Measurements from ENCODE around the gene PRUNE2. TPM values are rescaled to one million over a fixed set of nuclear protein-coding genes. Genes with fewer than 3 reads are reported as not detected.

The PRUNE2 gene
- total RNA-seq, 4 donors from 2014 or later = 3.7 to 7.8 (median 4.9) TPM

DNA sequence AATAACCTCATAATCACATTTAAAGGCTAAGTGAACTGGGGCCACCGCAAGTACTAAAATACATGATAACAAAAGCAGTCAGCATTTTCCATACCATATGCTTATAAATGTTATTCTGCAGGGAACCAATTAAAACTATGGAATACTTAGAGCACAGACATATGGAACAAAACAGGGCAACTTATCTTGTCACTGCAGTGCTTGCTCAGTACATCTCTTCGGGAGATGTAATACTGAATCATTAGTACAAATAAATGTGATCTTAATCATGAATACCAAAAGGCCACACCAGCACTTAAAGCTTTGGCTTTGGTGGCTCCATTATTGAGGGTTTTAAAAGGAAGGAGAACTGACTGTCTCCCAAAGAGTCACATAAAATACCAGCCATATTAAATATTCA is 32.1 kb downstream of the PRUNE2 start:
- WGBS, 2 donors = 81 to 84% methylated on average over 2 of the region's 2 CpGs
- DNase-seq = no peak
- no peaks in the 10 kb centered on the region for H3K27me3 ChIP-seq
- TF ChIP-seq, protein P1, sequence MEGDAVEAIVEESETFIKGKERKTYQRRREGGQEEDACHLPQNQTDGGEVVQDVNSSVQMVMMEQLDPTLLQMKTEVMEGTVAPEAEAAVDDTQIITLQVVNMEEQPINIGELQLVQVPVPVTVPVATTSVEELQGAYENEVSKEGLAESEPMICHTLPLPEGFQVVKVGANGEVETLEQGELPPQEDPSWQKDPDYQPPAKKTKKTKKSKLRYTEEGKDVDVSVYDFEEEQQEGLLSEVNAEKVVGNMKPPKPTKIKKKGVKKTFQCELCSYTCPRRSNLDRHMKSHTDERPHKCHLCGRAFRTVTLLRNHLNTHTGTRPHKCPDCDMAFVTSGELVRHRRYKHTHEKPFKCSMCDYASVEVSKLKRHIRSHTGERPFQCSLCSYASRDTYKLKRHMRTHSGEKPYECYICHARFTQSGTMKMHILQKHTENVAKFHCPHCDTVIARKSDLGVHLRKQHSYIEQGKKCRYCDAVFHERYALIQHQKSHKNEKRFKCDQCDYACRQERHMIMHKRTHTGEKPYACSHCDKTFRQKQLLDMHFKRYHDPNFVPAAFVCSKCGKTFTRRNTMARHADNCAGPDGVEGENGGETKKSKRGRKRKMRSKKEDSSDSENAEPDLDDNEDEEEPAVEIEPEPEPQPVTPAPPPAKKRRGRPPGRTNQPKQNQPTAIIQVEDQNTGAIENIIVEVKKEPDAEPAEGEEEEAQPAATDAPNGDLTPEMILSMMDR (IDR thresholded peaks at IDR 0.05) = no peak
- TF ChIP-seq POLR2A (IDR thresholded peaks at IDR 0.05) = no peak
- no peak overlapping the region for H3K4me3 ChIP-seq (replicated peaks in 1 of 3)
- intact Hi-C loops (cut with DNase I) = no loop called here
- no peaks in the 10 kb centered on the region for H3K9me3 ChIP-seq
- no peak overlapping the region for H3K27ac ChIP-seq
- no peaks in the 10 kb centered on the region for H3K4me1 ChIP-seq
- no peaks in the 10 kb centered on the region for H3K36me3 ChIP-seq

DNA sequence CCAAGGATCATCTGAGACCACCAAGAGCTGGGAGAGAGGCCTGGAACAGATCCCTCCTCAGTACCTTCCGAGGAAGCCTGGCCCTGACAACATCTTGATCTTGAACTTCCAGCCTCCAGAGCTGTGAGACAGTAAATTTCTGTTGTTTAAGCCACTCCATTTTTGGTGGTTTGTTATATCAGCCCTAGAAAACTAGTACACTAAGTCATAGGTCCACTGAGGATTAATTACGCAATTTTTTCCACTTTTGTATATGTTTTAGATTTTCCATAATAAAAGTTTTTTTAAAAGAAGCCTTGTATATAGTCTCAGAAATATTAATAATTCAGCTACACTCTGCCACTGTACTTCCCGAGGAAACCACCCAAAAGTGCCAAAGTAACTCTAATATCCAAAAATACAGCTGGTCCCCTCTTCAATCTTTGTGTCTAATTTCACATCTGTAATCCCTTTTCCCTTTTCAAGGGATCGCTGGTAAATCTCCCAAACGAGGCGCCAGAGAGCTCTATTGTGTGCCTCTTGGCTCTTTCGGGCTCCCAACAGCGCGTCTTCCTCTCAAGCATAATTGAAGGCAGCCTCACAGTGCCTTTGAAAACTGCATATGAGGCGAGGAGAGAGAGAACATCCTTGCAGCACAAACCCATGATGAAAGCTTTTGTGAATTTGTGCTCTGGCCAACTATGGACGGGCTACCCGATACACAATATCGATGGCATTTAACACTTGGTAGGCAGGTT is 32.7 kb downstream of the PRUNE2 start:
- intact Hi-C loops (cut with DNase I) = no loop called here
- no peaks in the 10 kb centered on the region for H3K27me3 ChIP-seq
- 41 to 44% methylated on average over 13 of the region's 13 CpGs for WGBS, 2 donors
- DNase-seq = no peak
- no peak overlapping the region for H3K27ac ChIP-seq
- no peak overlapping the region for H3K4me3 ChIP-seq (replicated peaks in 1 of 3)
- H3K4me1 ChIP-seq = no peaks in the 10 kb centered on the region
- no peaks in the 10 kb centered on the region for H3K36me3 ChIP-seq
- no peaks in the 10 kb centered on the region for H3K9me3 ChIP-seq
- TF ChIP-seq, protein P1 (IDR thresholded peaks at IDR 0.05) = no peak
- TF ChIP-seq POLR2A (IDR thresholded peaks at IDR 0.05) = no peak

DNA sequence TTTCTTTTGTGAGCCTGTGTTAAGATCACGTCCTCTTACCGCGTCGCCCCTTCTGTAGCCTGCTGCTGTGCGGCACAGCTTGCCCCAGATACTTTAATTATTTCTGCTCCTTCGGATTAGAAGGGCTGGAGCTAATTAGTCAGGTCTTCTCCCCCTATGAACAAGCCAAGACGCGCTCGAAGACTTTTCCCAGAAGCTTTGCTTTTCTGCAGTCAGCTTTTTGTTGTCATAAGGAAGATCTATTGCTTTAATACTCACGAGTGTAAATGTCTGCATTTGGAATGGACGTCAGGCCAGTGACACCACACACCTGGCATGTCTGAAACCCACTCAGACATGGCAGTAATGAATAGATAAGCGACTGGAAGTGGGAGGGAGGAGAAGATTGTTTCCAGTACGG is 37.0 kb downstream of the PRUNE2 start:
- no peaks in the 10 kb centered on the region for H3K27me3 ChIP-seq
- H3K4me3 ChIP-seq (replicated peaks in 1 of 3) = no peak overlapping the region
- TF ChIP-seq POLR2A (IDR thresholded peaks at IDR 0.05) = no peak
- TF ChIP-seq, protein P1 (IDR thresholded peaks at IDR 0.05) = no peak
- no peak for DNase-seq
- intact Hi-C loops (cut with DNase I) = no loop called here
- H3K27ac ChIP-seq = no peak overlapping the region
- no peaks in the 10 kb centered on the region for H3K4me1 ChIP-seq
- WGBS, 2 donors = 31 to 33% methylated on average over 13 of the region's 13 CpGs
- H3K9me3 ChIP-seq = no peaks in the 10 kb centered on the region
- H3K36me3 ChIP-seq = no peaks in the 10 kb centered on the region

DNA sequence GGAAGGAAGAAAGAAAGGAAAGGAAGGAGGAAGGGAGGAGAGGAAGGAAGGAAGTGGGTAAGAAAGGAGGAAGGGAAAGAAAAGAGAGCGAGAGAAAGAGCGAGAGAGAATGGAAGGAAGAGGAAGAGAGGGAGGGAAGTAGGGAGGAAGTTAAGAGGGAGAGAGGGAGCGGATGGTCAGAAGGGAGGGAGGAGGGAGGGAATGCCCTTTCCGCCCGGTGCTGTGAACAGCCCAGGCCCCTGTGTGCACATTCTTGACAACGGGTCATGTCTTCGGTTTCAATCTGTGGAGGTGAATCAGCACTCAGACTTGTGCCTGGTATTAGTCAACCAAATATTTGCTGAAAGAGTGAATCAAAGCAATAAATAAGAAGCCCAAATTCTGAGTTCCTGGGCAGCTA is 39.2 kb downstream of the PRUNE2 start:
- Histone ChIP-seq H3K4me3 (replicated peaks in 1 of 3) (no peak overlapping the region), H3K27me3 (no peaks in the 10 kb centered on the region), H3K36me3 (no peaks in the 10 kb centered on the region), H3K9me3 (no peaks in the 10 kb centered on the region), H3K27ac (no peak overlapping the region), H3K4me1 (no peaks in the 10 kb centered on the region)
- 55 to 67% methylated on average over 7 of the region's 7 CpGs for WGBS, 2 donors
- intact Hi-C loops (cut with DNase I) = no loop called here
- TF ChIP-seq POLR2A (IDR thresholded peaks at IDR 0.05) = no peak
- TF ChIP-seq, protein P1 (IDR thresholded peaks at IDR 0.05) = no peak
- DNase-seq = no peak

DNA sequence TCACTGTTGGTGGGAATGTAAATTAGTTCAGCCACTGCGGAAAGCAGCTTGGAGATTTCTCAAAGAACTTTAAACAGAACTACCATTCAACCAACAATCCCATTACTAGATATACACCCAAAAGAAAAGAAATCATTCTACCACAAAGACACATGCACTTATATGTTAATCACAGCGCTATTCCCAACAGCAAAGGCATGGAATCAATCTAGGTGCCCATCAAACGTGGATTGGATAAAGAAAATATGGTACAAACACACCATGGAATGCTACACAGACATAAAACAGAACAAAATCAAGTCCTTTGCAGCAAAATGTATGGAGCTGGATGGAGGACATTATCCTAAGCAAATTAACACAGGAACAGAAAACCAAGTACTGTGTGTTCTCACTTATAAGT is 42.1 kb downstream of the PRUNE2 start:
- intact Hi-C loops (cut with DNase I) = no loop called here
- no peak overlapping the region for H3K27ac ChIP-seq
- no peak overlapping the region for H3K4me3 ChIP-seq (replicated peaks in 1 of 3)
- H3K36me3 ChIP-seq = no peaks in the 10 kb centered on the region
- H3K9me3 ChIP-seq = no peaks in the 10 kb centered on the region
- TF ChIP-seq POLR2A (IDR thresholded peaks at IDR 0.05) = no peak
- TF ChIP-seq, protein P1 (IDR thresholded peaks at IDR 0.05) = no peak
- no peaks in the 10 kb centered on the region for H3K4me1 ChIP-seq
- WGBS, 2 donors = 78% methylated on average over 3 of the region's 3 CpGs
- no peaks in the 10 kb centered on the region for H3K27me3 ChIP-seq
- no peak for DNase-seq
